ENCODE data around the gene ARL4A.

DNA sequence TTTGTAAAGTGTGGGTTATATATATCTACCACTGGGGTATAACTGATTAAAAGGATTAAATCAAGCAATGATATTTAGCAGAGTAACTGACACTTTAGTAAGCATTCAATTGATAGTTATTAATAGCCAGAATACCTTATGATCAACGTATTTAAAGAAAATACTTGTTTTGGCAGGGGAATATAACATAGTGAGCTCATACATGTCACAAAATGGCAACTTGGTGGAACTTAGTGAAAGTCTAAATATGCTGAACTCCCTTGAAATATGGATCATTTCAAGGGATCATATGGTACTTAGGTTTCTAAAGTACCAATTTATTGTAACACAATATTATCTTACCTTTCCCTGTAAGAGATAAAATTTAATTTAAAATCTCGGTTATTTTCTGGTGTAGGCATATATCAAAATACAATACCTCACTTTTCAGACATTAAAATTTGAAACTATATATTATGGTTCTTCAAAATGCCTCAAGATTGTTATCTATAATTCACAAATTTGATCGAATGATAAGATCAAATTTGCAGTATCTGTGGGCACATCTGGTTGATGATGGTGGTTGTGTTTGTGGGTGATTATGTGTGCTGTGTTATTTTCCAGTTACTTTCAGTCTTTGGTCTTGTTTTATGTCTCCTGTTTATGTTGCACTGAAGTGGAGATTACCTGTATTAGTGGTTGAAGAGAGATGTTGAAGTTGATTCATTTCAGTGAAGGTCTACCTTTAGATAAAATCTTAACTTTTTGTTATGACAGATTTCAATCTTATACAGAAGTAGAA lies 5.2 kb downstream of the ARL4A start:
- TF ChIP-seq, protein P1, sequence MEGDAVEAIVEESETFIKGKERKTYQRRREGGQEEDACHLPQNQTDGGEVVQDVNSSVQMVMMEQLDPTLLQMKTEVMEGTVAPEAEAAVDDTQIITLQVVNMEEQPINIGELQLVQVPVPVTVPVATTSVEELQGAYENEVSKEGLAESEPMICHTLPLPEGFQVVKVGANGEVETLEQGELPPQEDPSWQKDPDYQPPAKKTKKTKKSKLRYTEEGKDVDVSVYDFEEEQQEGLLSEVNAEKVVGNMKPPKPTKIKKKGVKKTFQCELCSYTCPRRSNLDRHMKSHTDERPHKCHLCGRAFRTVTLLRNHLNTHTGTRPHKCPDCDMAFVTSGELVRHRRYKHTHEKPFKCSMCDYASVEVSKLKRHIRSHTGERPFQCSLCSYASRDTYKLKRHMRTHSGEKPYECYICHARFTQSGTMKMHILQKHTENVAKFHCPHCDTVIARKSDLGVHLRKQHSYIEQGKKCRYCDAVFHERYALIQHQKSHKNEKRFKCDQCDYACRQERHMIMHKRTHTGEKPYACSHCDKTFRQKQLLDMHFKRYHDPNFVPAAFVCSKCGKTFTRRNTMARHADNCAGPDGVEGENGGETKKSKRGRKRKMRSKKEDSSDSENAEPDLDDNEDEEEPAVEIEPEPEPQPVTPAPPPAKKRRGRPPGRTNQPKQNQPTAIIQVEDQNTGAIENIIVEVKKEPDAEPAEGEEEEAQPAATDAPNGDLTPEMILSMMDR (IDR thresholded peaks at IDR 0.05; ENCODE audit: low read length): no peak
- no peak for TF ChIP-seq EZH2 (IDR thresholded peaks at IDR 0.05; ENCODE audit: borderline replicate concordance, low read length)
